AG09319 (cell line): Measurements from ENCODE around the gene DENND2A.
"Not testable (repeated sequence)": the region's sequence is repeated elsewhere in the genome, so short reads cannot be mapped to it uniquely, and the experiment has no call there.

Experiments
- DNase-seq: peaks from one replicate; pipeline ENCODE4 v3.0.0-alpha.2; 2010; ENCODE audit warnings: low read depth; ENCODE audit errors: extremely low read depth
- TF ChIP-seq, protein P1 (sequence below): IDR thresholded peaks from 2 replicates; pipeline ENCODE4 v1.5.1; 2011; ENCODE audit warnings: low read depth, mild to moderate bottlenecking, inconsistent platforms, low read length, moderate library complexity

Gene DENND2A

DNA sequence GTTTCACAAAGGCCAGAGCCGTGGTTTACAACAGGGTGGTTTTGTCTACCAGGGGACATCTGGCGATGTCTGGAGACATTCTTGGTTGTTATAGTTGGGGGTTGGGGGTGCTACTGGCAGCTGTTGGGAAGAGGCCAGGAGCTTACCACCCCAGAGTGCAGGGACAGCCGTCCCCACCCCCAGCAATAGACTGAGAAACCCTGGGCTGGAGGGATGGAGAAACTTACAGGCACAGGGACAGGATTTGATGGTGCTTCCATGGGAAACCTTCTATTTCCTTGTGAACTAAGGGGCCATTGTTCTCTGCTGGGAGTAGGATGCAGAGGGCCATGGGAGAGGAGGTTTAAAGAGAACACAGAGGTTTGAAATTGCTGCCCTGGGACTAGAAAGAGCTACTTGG is 43.0 kb upstream of the DENND2A start:
- TF ChIP-seq, protein P1, sequence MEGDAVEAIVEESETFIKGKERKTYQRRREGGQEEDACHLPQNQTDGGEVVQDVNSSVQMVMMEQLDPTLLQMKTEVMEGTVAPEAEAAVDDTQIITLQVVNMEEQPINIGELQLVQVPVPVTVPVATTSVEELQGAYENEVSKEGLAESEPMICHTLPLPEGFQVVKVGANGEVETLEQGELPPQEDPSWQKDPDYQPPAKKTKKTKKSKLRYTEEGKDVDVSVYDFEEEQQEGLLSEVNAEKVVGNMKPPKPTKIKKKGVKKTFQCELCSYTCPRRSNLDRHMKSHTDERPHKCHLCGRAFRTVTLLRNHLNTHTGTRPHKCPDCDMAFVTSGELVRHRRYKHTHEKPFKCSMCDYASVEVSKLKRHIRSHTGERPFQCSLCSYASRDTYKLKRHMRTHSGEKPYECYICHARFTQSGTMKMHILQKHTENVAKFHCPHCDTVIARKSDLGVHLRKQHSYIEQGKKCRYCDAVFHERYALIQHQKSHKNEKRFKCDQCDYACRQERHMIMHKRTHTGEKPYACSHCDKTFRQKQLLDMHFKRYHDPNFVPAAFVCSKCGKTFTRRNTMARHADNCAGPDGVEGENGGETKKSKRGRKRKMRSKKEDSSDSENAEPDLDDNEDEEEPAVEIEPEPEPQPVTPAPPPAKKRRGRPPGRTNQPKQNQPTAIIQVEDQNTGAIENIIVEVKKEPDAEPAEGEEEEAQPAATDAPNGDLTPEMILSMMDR: no peak
- no peak for DNase-seq

DNA sequence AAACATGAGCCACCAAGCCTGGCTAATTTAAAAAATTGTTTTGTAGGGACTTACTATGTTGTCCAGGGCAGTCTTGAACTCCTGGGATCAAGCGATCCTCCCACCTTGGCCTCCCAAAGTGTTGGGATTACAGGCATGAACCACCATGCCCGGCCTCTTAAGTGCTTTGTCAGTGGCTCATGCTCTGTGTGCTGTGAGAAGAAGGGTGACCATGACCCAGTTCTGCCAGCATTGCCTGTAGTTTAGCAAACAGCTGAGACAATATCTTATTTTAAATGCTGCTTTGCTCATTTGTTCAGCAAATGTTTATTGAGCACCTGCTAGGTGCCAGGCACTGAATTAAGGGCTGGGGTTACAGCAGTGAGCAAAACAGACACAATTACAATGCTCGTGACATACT is 41.2 kb upstream of the DENND2A start:
- TF ChIP-seq, protein P1: no peak
- no peak for DNase-seq

DNA sequence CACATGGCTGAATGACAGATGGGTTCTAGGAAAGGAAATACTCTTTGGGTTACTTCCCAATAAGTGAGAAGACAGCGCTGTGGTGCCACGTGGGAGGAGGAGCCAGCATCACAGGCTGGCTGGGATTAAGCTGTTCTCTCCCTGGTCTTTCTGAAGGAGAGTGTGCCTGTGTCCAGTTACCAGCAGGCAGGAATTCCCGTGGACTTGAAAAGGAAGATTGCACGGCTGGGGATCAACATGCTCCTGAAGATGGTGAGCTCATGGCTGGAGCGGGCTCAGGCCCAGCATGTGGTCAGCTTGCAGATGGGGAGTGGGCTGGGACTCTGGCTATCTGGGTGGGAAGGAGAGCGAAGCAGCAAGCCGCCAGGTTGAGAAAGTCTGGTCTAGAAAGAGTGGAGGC is 40.3 kb upstream of the DENND2A start:
- TF ChIP-seq, protein P1: no peak
- no peak for DNase-seq

DNA sequence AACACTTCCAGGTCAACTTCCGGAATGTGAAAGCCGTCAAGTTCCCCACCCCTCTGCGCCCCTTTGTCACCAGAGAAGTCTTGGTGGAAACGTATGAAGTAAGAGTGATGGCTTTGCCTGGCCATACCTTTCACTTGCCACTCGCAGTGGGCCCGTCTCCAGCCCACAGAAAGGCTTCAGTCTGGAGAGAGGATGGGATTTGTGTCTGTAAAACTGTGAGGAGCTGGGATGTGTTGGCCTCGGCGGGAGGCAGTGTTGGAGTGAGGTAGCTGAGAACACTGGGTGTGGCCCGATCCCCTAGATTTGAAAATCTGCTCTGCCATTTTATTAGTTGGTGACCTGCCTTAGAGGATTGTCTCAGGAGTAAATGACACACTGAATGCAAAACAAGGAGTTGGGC is 38.6 kb upstream of the DENND2A start:
- DNase-seq: no peak
- TF ChIP-seq, protein P1: no peak

DNA sequence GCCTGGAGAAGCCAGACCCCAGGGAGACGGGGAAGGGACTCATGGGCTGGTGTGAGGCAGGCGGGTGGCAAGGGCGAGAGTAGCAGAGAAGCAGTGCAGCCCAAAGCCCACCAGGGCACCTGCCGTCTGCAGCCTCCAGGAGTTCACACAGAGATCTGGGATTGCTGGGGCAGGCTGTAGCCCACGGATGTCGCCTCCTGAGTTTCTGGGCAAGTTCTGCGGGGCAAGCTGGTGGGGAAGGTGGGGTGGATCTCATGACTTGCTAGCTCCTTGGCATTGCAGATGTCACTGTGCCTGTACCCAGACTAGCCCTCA is 38.2 kb upstream of the DENND2A start:
- DNase-seq: no peak
- TF ChIP-seq, protein P1: no peak

DNA sequence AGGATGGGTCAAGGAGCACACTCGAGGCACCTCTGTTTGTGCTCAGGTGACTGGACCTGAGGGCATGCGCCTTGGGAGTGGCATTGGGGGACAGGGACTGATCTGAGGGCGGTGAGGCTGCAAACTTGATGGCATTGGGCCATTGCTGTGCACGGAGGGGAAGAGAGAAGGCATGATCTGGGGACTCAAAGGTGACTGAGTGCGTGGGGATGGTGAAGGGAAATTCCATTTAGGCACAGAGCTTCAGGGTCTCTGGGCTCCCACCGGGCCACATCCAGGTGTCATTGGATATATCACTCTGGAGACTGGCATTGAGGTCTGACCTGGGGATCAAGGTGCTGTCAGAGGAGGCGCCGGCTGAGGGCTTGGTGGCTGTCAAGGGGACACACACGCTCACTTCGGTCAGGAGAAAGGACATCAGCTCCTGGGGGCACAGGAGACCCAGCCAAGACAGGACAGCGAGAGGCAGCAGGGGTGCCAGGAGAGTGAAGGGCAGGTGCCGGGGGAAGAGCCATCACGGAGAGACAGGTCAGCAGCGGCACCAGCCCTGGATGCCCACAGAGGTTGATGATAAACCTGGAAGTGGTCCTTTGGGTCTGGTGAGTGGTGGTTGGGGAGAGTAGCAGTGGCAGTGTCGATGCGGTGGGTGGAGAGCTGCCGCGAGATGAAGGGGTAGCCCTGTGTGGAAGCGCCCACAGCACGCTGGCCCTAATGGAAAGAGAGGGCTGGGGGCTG is 37.6 kb upstream of the DENND2A start:
- DNase-seq: no peak

GRCh38 chr7:140677496-140677895 is 36.9 kb upstream of the DENND2A start:
- no peak for DNase-seq
- TF ChIP-seq, protein P1: no peak

More for the DNA sequence above, 37.6 kb upstream of the DENND2A start:
- TF ChIP-seq, protein P1: no peak

DNA sequence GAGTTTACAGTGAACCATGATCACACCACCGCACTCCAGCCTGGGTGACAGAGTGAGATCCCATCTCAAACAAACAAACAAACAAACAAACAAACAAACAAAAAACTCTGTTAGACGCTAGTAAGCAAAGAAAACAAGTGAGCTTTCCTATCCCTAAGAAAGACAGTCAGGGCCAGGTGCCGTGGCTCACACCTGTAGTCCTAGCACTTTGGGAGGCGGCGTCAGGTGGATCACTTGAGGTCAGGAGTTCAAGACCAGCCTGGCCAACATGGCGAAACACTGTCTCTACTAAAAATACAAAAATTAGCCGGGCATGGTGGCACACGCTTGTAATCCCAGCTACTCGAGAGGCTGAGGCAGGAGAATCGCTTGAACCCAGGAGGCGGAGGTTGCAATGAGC is 36.3 kb upstream of the DENND2A start:
- DNase-seq: not testable (repeated sequence)
